NCI-H2081 treated with DMSO at 0.1 percent for 48 hours (cell line): ENCODE data around the gene ZNF311.
A peak's percentile ranks its signal among the peaks of the same experiment; 100 is the strongest.
"Not testable (repeated sequence)": the region's sequence is repeated elsewhere in the genome, so short reads cannot be mapped to it uniquely, and the experiment has no call there.

Experiments
- DNase-seq: peaks from one replicate; lab custom pipeline; 2025; lab: John Stamatoyannopoulos, UW

The ZNF311 gene

GRCh38 chr6:28982476-28983266, 22.4 kb downstream of the ZNF311 start:
- no peak for DNase-seq

- DNase-seq: peak; percentile 71
These were observed 23.2 kb downstream of the ZNF311 start for GRCh38 chr6:28981833-28982475.

- DNase-seq: peak; percentile 71
These were observed 23.7 kb downstream of the ZNF311 start for GRCh38 chr6:28981431-28981832.

- DNase-seq: peak; percentile 11
These were observed 24.2 kb downstream of the ZNF311 start for GRCh38 chr6:28980852-28981430.

GRCh38 chr6:28980137-28980851, 24.8 kb downstream of the ZNF311 start:
- DNase-seq: no peak

GRCh38 chr6:28979679-28980078, 25.4 kb downstream of the ZNF311 start:
- no peak for DNase-seq

GRCh38 chr6:28978959-28979561, 26.1 kb downstream of the ZNF311 start:
- no peak for DNase-seq

- no peak for DNase-seq
These were observed 27.0 kb downstream of the ZNF311 start for GRCh38 chr6:28978133-28978491.

- no peak for DNase-seq
These were observed 27.6 kb downstream of the ZNF311 start for GRCh38 chr6:28977341-28978132.

- DNase-seq: no peak
These were observed 28.4 kb downstream of the ZNF311 start for GRCh38 chr6:28976677-28977076.

GRCh38 chr6:28974505-28974904, 30.6 kb downstream of the ZNF311 start:
- no peak for DNase-seq

- DNase-seq: not testable (repeated sequence)
These were observed 35.1 kb downstream of the ZNF311 start for GRCh38 chr6:28970056-28970455.

GRCh38 chr6:28969129-28969528, 36.0 kb downstream of the ZNF311 start:
- DNase-seq: no peak

- DNase-seq: no peak
These were observed 36.6 kb downstream of the ZNF311 start for GRCh38 chr6:28968476-28968875.

GRCh38 chr6:28965706-28966105, 39.4 kb downstream of the ZNF311 start:
- DNase-seq: no peak

- DNase-seq: no peak
These were observed 44.1 kb downstream of the ZNF311 start for GRCh38 chr6:28960846-28961500.

- DNase-seq: not testable (repeated sequence)
These were observed 46.4 kb downstream of the ZNF311 start for GRCh38 chr6:28958561-28959243.

- DNase-seq: not testable (repeated sequence)
These were observed 47.3 kb downstream of the ZNF311 start for GRCh38 chr6:28957795-28958314.

- DNase-seq: no peak
These were observed 48.8 kb downstream of the ZNF311 start for GRCh38 chr6:28956331-28956730.
